Activated CD4-positive, alpha-beta memory T cell treated with anti-CD3 and anti-CD28 coated beads, Interleukin-2, amount 10 ng/mL, durations not matched to agents 7 days and 5 days (primary cell): ENCODE data around the gene VSTM2L. TPM values are rescaled to one million over a fixed set of nuclear protein-coding genes. Genes with fewer than 3 reads are reported as not detected.

Source experiments
- CTCF ChIA-PET: fragments of 350-600 bp; sonication (Branson Sonifier 250); formaldehyde crosslinking; loops from one replicate; lab custom pipeline; 2021; ENCODE audit warnings: antibody characterized with exemption, inconsistent platforms; lab: Charles Lee
- POLR2A ChIA-PET: fragments of 350-600 bp; sonication (Branson Sonifier 250); formaldehyde crosslinking; loops from one replicate; lab custom pipeline; 2021; ENCODE audit warnings: antibody characterized with exemption; lab: Charles Lee
- DNase-seq: peaks from one replicate; pipeline ENCODE4 v3.0.0-alpha.2; 2020
- H3K27ac Mint-ChIP-seq: one replicate; pipeline ENCODE4 v1.8.0; 2021; ENCODE audit warnings: mild to moderate bottlenecking, mixed read lengths
- H3K27me3 Mint-ChIP-seq: one replicate; pipeline ENCODE4 v1.8.0; 2021; ENCODE audit warnings: mixed read lengths
- H3K36me3 Mint-ChIP-seq: one replicate; pipeline ENCODE4 v1.8.0; 2021; ENCODE audit warnings: low read depth, mixed read lengths
- H3K4me1 Mint-ChIP-seq: one replicate; pipeline ENCODE4 v1.8.0; 2021; ENCODE audit warnings: mixed read lengths
- H3K4me3 Mint-ChIP-seq: one replicate; pipeline ENCODE4 v1.8.0; 2021; ENCODE audit warnings: mild to moderate bottlenecking, mixed read lengths
- H3K9me3 Mint-ChIP-seq: one replicate; pipeline ENCODE4 v1.8.0; 2021; ENCODE audit warnings: mixed read lengths
- total RNA-seq, 2 experiments: library from RNA; stranded (reverse); gene quantifications; one replicate each; pipeline ENCODE4 v1.2.3, GENCODE V29; 2021

VSTM2L gene
- total RNA-seq, 2 experiments from 2014 or later: 0.20 TPM; not detected in 1

DNA sequence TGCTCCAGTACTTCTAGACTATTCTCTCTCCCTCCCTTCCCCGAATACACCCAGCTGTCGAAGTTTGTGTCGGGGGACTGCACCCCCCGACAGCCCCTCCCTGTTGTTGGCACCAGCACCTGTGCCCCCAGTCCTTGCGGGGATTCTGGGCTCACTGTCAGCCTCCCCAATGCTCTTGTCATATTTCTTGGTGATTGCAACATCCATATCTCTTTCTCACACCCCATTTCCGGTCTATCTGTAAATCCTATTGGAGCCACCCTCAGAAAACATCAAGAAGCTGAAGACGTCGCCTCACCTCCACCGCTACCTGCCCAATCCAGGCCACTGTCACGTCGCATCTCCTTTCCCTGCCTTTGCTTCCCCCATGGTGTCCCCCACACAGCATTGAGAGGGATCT lies 32.6 kb upstream of the VSTM2L start:
- no peak for DNase-seq
- Mint-ChIP-seq H3K9me3 (no peaks in the 10 kb centered on the region), H3K36me3 (peaks cover 10% of the 10 kb centered on the region), H3K4me1 (no peaks in the 10 kb centered on the region), H3K4me3 (no peak overlapping the region), H3K27ac (no peak overlapping the region), H3K27me3 (no peaks in the 10 kb centered on the region)
- ChIA-PET POLR2A (no interaction called here), CTCF (no interaction called here)

DNA sequence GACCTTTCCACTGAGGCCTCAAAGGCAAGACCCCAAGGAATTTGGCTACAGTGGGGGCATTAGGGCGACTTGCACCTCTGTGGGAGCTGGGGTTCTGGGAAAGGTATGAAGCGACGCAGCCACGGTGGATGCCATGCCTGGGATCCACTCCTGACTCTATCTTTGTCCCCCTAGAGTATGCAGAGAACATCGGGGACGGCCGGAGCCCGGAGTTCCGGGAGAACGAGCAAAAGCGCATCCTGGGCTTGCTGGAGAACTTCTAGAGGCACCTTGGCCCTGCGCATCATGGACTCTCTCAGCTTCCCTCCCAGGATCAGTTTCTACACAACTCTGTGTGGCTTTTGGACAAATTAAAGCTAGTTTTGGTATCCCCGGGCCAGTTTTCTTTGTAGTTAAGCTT lies 31.2 kb upstream of the VSTM2L start:
- Mint-ChIP-seq H3K36me3 (peaks cover 10% of the 10 kb centered on the region), H3K9me3 (no peaks in the 10 kb centered on the region), H3K4me1 (no peaks in the 10 kb centered on the region), H3K4me3 (no peak overlapping the region), H3K27ac (no peak overlapping the region), H3K27me3 (no peaks in the 10 kb centered on the region)
- ChIA-PET CTCF (no interaction called here), POLR2A (no interaction called here)
- DNase-seq: no peak

DNA sequence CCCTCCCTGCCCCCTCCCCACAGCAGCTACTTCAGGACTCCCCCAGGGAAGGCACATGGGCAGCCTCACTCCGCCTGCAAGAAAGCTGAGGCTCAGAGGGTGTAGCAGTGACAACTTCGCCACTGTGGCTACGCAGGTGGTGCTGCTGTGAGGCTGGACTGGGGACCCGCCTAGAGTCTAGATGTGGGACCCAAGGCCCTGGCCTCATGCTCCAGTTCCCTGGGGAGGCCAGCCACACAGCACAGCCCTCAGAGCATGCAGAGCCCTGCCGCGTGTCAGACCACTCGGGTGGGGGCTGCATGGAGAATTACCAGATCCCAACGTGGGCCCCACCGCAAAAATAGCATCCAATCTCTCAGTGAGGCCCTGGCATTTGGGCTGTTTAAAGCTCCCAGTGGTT lies 30.8 kb upstream of the VSTM2L start:
- H3K27me3 Mint-ChIP-seq: no peaks in the 10 kb centered on the region
- no peak overlapping the region for H3K27ac Mint-ChIP-seq
- H3K4me1 Mint-ChIP-seq: no peaks in the 10 kb centered on the region
- peaks cover 10% of the 10 kb centered on the region for H3K36me3 Mint-ChIP-seq
- DNase-seq: no peak
- no peak overlapping the region for H3K4me3 Mint-ChIP-seq
- ChIA-PET CTCF (no interaction called here), POLR2A (no interaction called here)
- H3K9me3 Mint-ChIP-seq: no peaks in the 10 kb centered on the region

DNA sequence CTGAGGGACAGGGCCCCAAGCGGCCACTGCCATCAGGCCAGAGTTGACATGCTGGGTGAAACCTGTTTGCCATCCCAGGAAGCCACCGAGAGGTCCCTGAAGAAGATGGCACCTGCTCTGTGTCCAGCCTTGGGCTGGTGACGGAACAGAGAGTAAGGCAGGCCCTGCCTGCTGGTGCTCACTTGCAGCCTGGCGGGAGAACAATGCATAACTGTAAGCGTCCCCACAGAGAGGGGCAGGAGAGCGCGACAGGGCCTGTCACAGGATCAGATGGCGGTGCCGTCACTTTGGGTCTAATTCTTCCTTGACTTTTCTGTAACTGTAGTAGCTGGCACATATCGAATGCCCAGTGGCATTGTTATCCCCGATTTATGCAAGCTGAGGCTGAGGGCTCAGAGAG lies 29.0 kb upstream of the VSTM2L start:
- no peak overlapping the region for H3K27ac Mint-ChIP-seq
- H3K4me3 Mint-ChIP-seq: no peak overlapping the region
- no peaks in the 10 kb centered on the region for H3K27me3 Mint-ChIP-seq
- H3K9me3 Mint-ChIP-seq: no peaks in the 10 kb centered on the region
- CTCF ChIA-PET: no interaction called here
- POLR2A ChIA-PET: no interaction called here
- H3K4me1 Mint-ChIP-seq: no peaks in the 10 kb centered on the region
- peaks cover 10% of the 10 kb centered on the region for H3K36me3 Mint-ChIP-seq
- DNase-seq: no peak

DNA sequence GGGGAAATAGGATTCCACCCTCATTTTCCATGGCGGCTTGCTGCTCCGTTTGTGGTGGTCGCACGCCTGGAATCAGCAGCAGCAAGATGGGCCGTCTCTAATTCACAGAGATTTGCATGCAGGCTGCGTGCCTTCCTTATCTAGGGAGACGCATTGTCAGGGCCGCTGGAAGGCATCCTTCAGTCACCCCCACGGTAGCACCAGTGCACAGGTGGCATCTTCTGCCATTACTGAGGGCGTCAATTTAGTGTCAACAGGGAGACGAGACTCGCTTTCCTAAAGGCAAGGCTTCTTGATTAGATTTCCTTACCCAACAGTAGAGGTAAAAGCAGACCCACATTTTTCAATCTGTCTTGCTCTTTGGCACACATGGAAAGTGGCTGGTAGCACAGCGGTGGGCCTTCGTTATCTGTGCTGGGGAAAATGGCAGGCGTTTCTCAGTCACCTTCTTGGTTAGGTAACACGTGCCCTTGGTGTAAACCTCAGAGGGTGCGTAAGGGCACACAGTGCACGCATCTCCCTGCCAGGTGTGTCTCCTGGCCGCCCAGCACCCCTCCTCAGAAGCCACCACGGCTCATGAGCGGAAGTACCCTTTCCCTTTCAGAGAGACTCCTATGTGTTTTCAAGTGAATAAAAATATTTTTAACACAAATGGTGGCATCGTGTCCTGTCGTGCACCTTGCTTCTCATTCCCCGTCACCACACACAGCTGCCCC lies 27.3 kb upstream of the VSTM2L start:
- Mint-ChIP-seq H3K36me3 (peaks cover 5% of the 10 kb centered on the region), H3K4me3 (no peak overlapping the region), H3K4me1 (no peaks in the 10 kb centered on the region), H3K9me3 (no peaks in the 10 kb centered on the region), H3K27me3 (no peaks in the 10 kb centered on the region), H3K27ac (no peak overlapping the region)
- DNase-seq: no peak
- POLR2A ChIA-PET: no interaction called here
- CTCF ChIA-PET: no interaction called here

DNA sequence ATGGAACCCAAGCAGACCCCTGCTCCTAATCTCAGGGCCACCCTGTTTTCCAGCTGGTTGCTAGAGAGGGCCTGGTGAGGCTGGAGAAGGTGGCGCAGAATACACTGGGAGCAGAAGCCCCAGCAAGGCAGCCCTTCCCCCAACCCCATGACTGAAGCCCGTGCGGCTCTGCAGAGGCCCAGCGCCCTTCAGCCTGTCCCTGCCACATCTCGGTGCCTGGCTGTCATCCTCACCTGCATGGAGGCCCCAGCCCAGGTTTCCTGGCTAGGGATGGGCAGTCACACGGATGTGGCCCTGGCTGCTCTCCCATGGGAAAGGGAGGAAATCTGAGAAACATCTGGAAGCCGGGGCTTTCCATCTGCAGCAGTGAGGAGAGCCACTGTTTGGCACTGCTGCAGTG lies 26.1 kb upstream of the VSTM2L start:
- Mint-ChIP-seq H3K27me3 (no peaks in the 10 kb centered on the region), H3K27ac (no peak overlapping the region)

DNA sequence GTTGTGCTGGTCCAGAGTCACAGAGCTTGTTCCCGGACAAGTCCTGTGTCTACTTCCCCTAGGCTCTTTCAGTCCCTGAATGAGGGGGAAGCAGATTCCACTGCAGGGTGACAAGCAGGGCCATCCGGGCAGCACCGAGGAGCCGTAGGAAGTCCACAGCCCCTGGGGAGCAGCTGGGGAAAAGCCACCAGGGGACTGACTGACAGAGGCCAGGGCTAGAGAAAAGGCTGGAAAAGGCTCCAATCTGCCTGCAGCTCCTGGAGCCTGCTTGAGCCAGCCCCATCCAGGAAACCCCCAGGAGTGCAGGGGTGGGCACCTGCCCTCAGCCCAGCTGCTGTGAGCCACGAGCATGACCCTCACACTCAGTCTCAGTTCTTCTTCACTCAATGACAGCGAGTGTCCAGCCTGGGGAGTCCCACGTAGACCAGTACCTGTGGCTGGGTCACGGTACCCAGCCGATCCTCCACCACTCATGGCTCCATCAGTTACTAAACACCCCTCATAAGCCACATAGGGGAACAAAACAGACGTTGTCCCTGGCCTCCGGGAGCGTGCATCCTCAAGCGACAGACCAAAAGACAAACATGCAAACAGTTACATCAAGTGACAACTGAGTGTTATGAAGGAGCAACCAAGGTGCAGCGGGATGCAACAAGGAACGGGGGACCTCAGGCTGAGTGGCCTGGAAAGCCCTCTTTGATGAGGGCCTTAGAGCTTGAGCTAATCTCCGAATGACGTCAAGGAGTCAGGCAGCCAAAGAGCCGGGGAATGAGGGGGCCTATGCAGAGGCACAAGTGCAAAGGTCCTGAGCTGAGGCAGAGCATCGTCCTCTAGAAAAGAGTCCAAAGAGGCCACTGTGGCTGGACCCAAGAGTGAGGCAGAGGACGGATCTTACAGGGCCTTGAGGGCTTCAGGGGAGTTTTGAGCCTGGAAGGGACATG lies 24.8 kb upstream of the VSTM2L start:
- Mint-ChIP-seq H3K27ac (no peak overlapping the region), H3K27me3 (no peaks in the 10 kb centered on the region), H3K36me3 (peaks cover 3% of the 10 kb centered on the region), H3K9me3 (no peaks in the 10 kb centered on the region), H3K4me1 (no peaks in the 10 kb centered on the region), H3K4me3 (no peak overlapping the region)
- no peak for DNase-seq
- CTCF ChIA-PET: no interaction called here
- POLR2A ChIA-PET: no interaction called here

More for the DNA sequence above, 26.1 kb upstream of the VSTM2L start:
- DNase-seq: no peak
- H3K36me3 Mint-ChIP-seq: peaks cover 3% of the 10 kb centered on the region
- H3K9me3 Mint-ChIP-seq: no peaks in the 10 kb centered on the region
- CTCF ChIA-PET: no interaction called here
- POLR2A ChIA-PET: no interaction called here
- H3K4me3 Mint-ChIP-seq: no peak overlapping the region
- H3K4me1 Mint-ChIP-seq: no peaks in the 10 kb centered on the region

DNA sequence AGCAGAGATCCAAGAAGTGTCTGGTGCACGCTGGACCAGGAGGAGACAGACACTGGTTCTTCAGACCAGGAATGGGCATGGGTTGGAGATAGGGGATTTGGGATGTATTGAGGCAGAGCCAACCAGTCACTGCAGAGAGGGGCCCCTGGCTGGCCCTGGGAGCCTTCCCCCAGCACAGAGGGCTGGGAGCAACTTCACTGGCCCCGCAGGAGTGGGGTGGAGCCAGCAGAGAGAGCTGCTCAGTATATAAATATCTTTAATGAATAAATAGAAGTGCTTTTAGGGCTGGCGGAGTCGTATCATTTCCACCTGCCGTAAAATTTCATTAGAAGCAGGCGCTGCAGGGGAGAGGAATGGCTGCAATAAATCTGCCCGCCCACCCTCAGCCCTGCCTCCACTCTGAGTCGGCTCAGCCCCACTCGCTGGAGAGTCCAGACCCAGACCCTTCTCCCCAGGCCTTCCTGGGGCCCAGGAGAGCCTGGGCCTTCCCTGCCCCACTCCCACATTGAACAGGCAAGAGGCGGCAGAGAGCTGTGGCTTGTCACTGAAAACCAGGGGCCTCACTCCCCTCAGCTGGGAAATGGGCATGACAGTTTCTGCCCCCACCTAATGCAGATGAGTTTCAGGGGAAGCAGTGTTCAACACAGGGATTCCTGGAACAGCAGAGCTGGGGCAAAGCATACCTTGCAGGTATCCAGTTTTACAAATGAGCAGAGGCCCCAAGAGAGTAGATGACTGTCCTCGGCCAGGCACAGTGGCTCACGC lies 23.9 kb upstream of the VSTM2L start:
- POLR2A ChIA-PET: no interaction called here
- Mint-ChIP-seq H3K27ac (no peak overlapping the region), H3K27me3 (no peaks in the 10 kb centered on the region), H3K4me3 (no peak overlapping the region), H3K36me3 (peaks cover 3% of the 10 kb centered on the region), H3K4me1 (no peaks in the 10 kb centered on the region), H3K9me3 (no peaks in the 10 kb centered on the region)
- CTCF ChIA-PET: no interaction called here
- DNase-seq: no peak

DNA sequence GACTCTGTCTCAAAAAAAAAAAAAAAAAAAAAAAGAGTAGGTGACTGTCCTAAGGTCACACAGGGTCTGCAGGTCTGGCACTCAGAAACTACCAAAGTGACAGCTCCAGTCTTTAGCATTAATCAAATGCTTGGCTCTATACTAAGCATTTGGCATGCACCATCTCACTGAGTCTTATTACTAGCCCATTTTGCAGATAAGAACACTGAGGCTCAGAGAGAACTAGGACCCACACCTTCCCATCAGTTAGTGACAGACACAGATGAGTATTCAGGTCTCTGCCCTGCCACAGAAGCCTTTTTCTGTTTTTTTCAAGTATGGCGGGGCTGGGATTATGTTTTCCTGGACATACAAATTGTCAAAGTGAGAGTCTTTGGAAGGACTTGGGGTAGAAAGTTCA lies 23.1 kb upstream of the VSTM2L start:
- POLR2A ChIA-PET: no interaction called here
- H3K36me3 Mint-ChIP-seq: no peaks in the 10 kb centered on the region
- no peak overlapping the region for H3K4me3 Mint-ChIP-seq
- no peaks in the 10 kb centered on the region for H3K4me1 Mint-ChIP-seq
- CTCF ChIA-PET: no interaction called here
- no peaks in the 10 kb centered on the region for H3K9me3 Mint-ChIP-seq
- no peaks in the 10 kb centered on the region for H3K27me3 Mint-ChIP-seq
- no peak overlapping the region for H3K27ac Mint-ChIP-seq
- no peak for DNase-seq

DNA sequence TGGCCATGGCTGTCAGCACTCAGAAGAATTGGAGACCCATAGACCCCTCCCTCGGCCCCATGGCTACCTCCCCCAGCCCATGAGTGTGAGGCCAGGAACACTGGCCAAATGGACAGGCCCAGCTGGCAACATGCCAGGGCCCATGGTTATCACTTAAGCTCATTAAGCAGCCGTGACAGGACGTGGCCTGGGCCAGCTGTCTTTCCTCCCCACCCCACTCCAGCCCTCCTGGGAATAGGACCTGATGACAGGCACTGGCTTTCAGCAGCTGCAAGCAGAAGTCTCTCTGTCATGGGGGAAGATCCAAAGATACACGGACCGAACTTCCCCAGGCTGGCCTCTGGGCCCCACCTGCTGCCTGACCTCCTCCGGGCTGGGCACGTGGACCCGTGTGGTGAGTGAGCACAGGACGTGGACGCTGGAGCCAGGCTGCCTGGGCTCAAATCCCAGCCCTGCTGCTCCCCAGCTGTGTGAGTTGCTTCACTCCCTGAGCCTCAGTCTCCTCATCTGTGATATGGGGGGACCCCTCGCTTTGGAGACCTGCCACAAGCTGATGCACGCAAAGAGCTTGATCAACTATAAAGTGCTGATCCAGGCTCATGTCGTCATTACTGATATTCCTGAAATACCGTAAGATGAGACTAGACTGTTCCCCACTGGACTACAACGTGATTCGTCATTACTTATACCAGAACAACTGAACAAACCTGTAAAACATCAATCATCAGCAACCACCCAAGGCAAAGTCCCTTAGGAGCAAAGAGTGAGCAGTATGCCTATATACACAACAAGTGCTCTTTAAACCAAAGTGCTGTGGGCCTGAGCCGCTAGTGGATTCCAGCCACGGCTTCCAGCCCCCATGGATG lies 22.0 kb upstream of the VSTM2L start:
- no peak overlapping the region for H3K27ac Mint-ChIP-seq
- H3K36me3 Mint-ChIP-seq: no peaks in the 10 kb centered on the region
- H3K27me3 Mint-ChIP-seq: no peaks in the 10 kb centered on the region
- DNase-seq: no peak
- no peaks in the 10 kb centered on the region for H3K4me1 Mint-ChIP-seq
- H3K9me3 Mint-ChIP-seq: no peaks in the 10 kb centered on the region
- ChIA-PET CTCF (no interaction called here), POLR2A (no interaction called here)
- no peak overlapping the region for H3K4me3 Mint-ChIP-seq

DNA sequence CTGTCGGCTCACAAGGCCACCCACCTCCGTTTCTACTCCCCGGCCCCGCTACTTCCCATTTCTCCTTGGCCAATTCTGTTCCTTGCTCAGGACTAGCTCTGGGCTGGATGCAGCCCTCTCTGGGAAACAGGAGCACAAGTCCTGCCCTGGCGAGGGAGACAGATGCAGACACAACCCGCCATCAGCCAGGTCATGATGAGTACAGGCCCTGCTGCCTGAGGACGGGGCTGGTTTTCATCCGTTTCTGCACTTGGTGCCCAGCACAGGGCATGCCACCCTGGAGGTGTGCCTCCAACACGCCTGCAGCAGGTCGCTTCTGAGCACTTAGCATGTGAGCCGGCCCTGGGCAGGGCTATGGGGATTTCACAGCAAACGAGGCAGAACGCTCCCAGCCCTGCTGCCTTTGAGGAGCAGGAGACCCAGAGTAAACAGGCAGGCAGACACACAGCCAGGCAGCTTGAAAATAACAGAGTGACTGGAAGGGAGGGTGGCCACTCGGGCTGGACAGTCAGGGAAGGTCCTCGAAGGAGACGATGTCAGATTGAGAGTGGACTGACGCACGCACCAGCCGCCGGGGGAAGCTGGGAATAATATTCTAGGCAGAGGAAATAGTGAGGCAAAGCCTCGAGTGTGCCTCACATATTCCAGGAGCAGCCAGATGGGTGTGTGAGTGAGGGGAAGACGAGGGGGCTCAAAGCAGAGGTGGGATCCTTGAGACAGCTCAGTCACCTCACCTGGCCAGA lies 21.2 kb upstream of the VSTM2L start:
- H3K4me1 Mint-ChIP-seq: no peaks in the 10 kb centered on the region
- ChIA-PET CTCF (no interaction called here), POLR2A (no interaction called here)
- H3K9me3 Mint-ChIP-seq: no peaks in the 10 kb centered on the region
- H3K27me3 Mint-ChIP-seq: no peaks in the 10 kb centered on the region
- DNase-seq: no peak
- H3K4me3 Mint-ChIP-seq: no peak overlapping the region
- no peaks in the 10 kb centered on the region for H3K36me3 Mint-ChIP-seq
- no peak overlapping the region for H3K27ac Mint-ChIP-seq
